K562 (cell line): ENCODE results near the gene KAT5. TPM values are rescaled to one million over a fixed set of nuclear protein-coding genes. Genes with fewer than 3 reads are reported as not detected.

Experiments used
- ATAC-seq: fragments of 200-7000 bp; cut with Tn5 transposase; 3 replicates; pipeline ENCODE4 v1.9.1; 2020; ENCODE audit warnings: moderate library complexity
- BruUV-seq: library from RNA; stranded (reverse); fragments of 400-500 nt; replicated peaks from 2 replicates; lab custom pipeline; 2021; lab: Mats Ljungman, UMichigan
- CTCF ChIA-PET: fragments of 300-600 bp; formaldehyde crosslinking; extraction: SDS; loops from one replicate; lab custom pipeline; 2021; ENCODE audit warnings: low intra/inter-chr PET ratio; lab: Yijun Ruan, JAX
- POLR2A ChIA-PET: fragments of 300-600, 350-650 bp; sonication (Branson Sonifier 250); formaldehyde crosslinking; extraction: SDS; loops from one replicate; lab custom pipeline; 2021; ENCODE audit warnings: antibody characterized with exemption, inconsistent platforms; lab: Yijun Ruan, JAX
- DNase-seq, 4 experiments: peaks; one replicate each; pipeline versions ENCODE4 v3.0.0 to v3.0.0-alpha.2; 2011 to 2018; ENCODE audit warnings: low spot score in 3 of 4, mixed read lengths in 3 of 4; ENCODE audit errors: extremely low read depth in 1 of 4
- FAIRE-seq: peaks from 2 replicates; lab custom pipeline; 2011; peaks lifted over from hg19 to GRCh38; lab: Jason Lieb, UNC
- H2AFZ ChIP-seq: 2 replicates; pipeline ENCODE4 v1.6.0; 2011; ENCODE audit warnings: low read depth, low read length, control low read depth, inconsistent platforms
- H3K27ac ChIP-seq: fragments of 200-600 bp; 3 replicates; pipeline ENCODE4 v1.8.0; 2011; ENCODE audit warnings: low read depth, mild to moderate bottlenecking, control low read depth, inconsistent platforms, low read length, moderate library complexity, mixed read lengths; ENCODE audit errors: extremely low read depth
- H3K27me3 ChIP-seq, 2 experiments: fragments of 300-600 bp in 1 of 2; 2 replicates in 1 of 2; 3 replicates in 1 of 2; pipeline versions ENCODE4 v1.6.0 to v1.8.0; 2011; ENCODE audit warnings: inconsistent platforms in 2 of 2, low read length in 2 of 2, mild to moderate bottlenecking in 1 of 2, mixed read lengths in 1 of 2, moderate library complexity in 1 of 2; ENCODE audit not compliant: control insufficient read depth in 2 of 2, insufficient read depth in 2 of 2
- H3K36me3 ChIP-seq: fragments of 300-600 bp; 3 replicates; pipeline ENCODE4 v1.8.0; 2011; ENCODE audit warnings: mild to moderate bottlenecking, low read length, inconsistent platforms; ENCODE audit not compliant: control insufficient read depth, insufficient read depth
- H3K4me1 ChIP-seq, 2 experiments: fragments of 200-600 bp in 1 of 2; replicated peaks in 1 of 2; 2 replicates in 1 of 2; 3 replicates in 1 of 2; pipeline versions ENCODE4 v1.5.1 to v1.8.0; 2011; ENCODE audit warnings: inconsistent platforms in 2 of 2, low read length in 2 of 2, mild to moderate bottlenecking in 1 of 2, mixed read lengths in 1 of 2, moderate library complexity in 1 of 2; ENCODE audit not compliant: control insufficient read depth in 2 of 2, insufficient read depth in 2 of 2
- H3K4me2 ChIP-seq: 2 replicates; pipeline ENCODE4 v1.6.1; 2011; ENCODE audit warnings: low read length, control low read depth, inconsistent platforms, mixed read lengths; ENCODE audit not compliant: insufficient read depth
- H3K4me3 ChIP-seq: fragments of 200-600 bp; sonication (generic), shearing (Covaris generic); 2 replicates; pipeline ENCODE4 v1.5.1; 2016; ENCODE audit warnings: control low read depth, inconsistent platforms
- H3K79me2 ChIP-seq: fragments of 200-600 bp; 3 replicates; pipeline ENCODE4 v1.8.0; 2011; ENCODE audit warnings: low read length, inconsistent platforms; ENCODE audit not compliant: control insufficient read depth, insufficient read depth
- H3K9ac ChIP-seq, 2 experiments: 2 replicates each; pipeline versions ENCODE4 v1.6.0 to v1.6.1; 2011; ENCODE audit warnings: low read depth in 2 of 2, low read length in 2 of 2, control low read depth in 1 of 2, inconsistent platforms in 1 of 2, mild to moderate bottlenecking in 1 of 2, mixed read lengths in 1 of 2; ENCODE audit not compliant: insufficient read depth in 1 of 2
- H3K9me1 ChIP-seq: one replicate; pipeline ENCODE4 v1.6.0; 2011; ENCODE audit warnings: inconsistent platforms, mild to moderate bottlenecking, low read length, moderate library complexity; ENCODE audit not compliant: control insufficient read depth, insufficient read depth
- H3K9me3 ChIP-seq: replicated peaks from 2 replicates; pipeline ENCODE4 v1.5.1; 2011; ENCODE audit warnings: low read depth, low read length, inconsistent platforms; ENCODE audit not compliant: control insufficient read depth, insufficient read depth
- H4K20me1 ChIP-seq: replicated peaks from 2 replicates; pipeline ENCODE4 v1.6.1; 2011; ENCODE audit warnings: low read length, inconsistent platforms, mixed read lengths; ENCODE audit not compliant: control insufficient read depth, insufficient read depth
- DPF2 ChIP-seq: fragments of 450-650 bp; IDR thresholded peaks from 2 replicates; pipeline ENCODE4 v1.6.1; 2016
- GATAD2B ChIP-seq: fragments of 450-650 bp; IDR thresholded peaks from 2 replicates; pipeline ENCODE4 v1.6.1; 2017; ENCODE audit warnings: mild to moderate bottlenecking, borderline replicate concordance
- HMG20B ChIP-seq: fragments of 250-450 bp; sonication (Bioruptor Pico); IDR thresholded peaks from 2 replicates; pipeline ENCODE4 v1.5.0; 2021; ENCODE audit warnings: mild to moderate bottlenecking
- NCOA2 ChIP-seq, 2 experiments: fragments of 450-650 bp; IDR thresholded peaks; 2 replicates each; pipeline ENCODE4 v1.6.1; 2018; ENCODE audit warnings: mild to moderate bottlenecking in 2 of 2, moderate library complexity in 1 of 2; ENCODE audit not compliant: partially characterized antibody in 2 of 2
- NELFE ChIP-seq: IDR thresholded peaks from 2 replicates; pipeline ENCODE4 v1.6.1; 2011; ENCODE audit warnings: mild to moderate bottlenecking; ENCODE audit not compliant: insufficient read depth, insufficient read length
- PTTG1 ChIP-seq: fragments of 450-650 bp; IDR thresholded peaks from 2 replicates; pipeline ENCODE4 v1.6.1; 2016; ENCODE audit warnings: low read depth, mild to moderate bottlenecking, missing genetic modification characterization, missing compliant biosample characterization
- RBM14 ChIP-seq: fragments of 200-400 bp; formaldehyde crosslinking; IDR thresholded peaks from 2 replicates; pipeline ENCODE4 v1.6.1; 2018; ENCODE audit warnings: low read depth, mild to moderate bottlenecking, low read length, moderate library complexity, borderline replicate concordance; ENCODE audit not compliant: insufficient read depth
- RBM39 ChIP-seq: fragments of 200-400 bp; formaldehyde crosslinking; optimal IDR thresholded peaks from 2 replicates; pipeline ENCODE3; 2018; ENCODE audit warnings: low read depth, low read length
- SIN3A ChIP-seq, 2 experiments: fragments of 150-350 bp in 1 of 2; IDR thresholded peaks; 2 replicates each; pipeline ENCODE4 v1.6.1; 2011 to 2016; ENCODE audit warnings: borderline replicate concordance in 2 of 2, low read depth in 2 of 2, low read length in 2 of 2, mild to moderate bottlenecking in 2 of 2, moderate library complexity in 2 of 2; ENCODE audit not compliant: control insufficient read depth in 1 of 2
- TBP ChIP-seq: optimal IDR thresholded peaks from 2 replicates; pipeline ENCODE3; 2011; ENCODE audit warnings: low read depth, low read length, improper control_type of control experiment
- ZNF785 ChIP-seq: fragments of 250-450 bp; sonication (Bioruptor Pico); IDR thresholded peaks from 2 replicates; pipeline ENCODE4 v1.4.0; 2020; ENCODE audit warnings: mild to moderate bottlenecking
- WGBS: fragments of 100-300 bp; shearing (Covaris generic); methylation state at CpG from one replicate; pipeline ENCODE4 v1.1.6; 2016; ENCODE audit warnings: low coverage, mixed read lengths; ENCODE audit not compliant: insufficient coverage; ENCODE audit errors: missing lambda C conversion rate; 5-methylcytosine and 5-hydroxymethylcytosine counted together
- in situ Hi-C: fragments of 300-500 bp; cut with MboI; formaldehyde crosslinking; loops from 4 replicates; pipeline ENCODE4 v1.15.0; 2018; ENCODE audit warnings: inconsistent platforms, mixed read lengths
- intact Hi-C: fragments of 100-400 bp; cut with micrococcal nuclease; formaldehyde crosslinking; loops from 2 replicates; pipeline ENCODE4 v1.14.2; 2022
- polyA plus RNA-seq, 8 experiments: library from polyadenylated mRNA; depleted of rRNA in 4 of 8; stranded (reverse) in 5 of 8; unstranded in 3 of 8; fragments of >200 nt; fragmentation: Nextera tagmentation in 2 of 8; fragmentation: Illumina TruSeq in 1 of 8; extraction: Ambion mirVana in 2 of 8; extraction: Trizol in 1 of 8; gene quantifications; 2 replicates each; pipeline versions ENCODE4 v1.2.1 to v1.2.3, GENCODE V29; 2011 to 2014; ENCODE audit warnings: inconsistent platforms in 1 of 8, missing spikeins in 1 of 8
- total RNA-seq, 7 experiments: library from RNA; depleted of rRNA in 6 of 7; stranded (reverse); fragments of >200 nt in 6 of 7; fragmentation: Illumina TruSeq in 2 of 7; extraction: Trizol in 2 of 7; gene quantifications; 2 replicates each; pipeline versions ENCODE4 v1.2.1 to v1.2.3, GENCODE V29; 2011 to 2021; ENCODE audit warnings: low replicate concordance in 1 of 7
- TF ChIP-seq, protein P1 (sequence below), 2 experiments: fragments of 450-650 bp; formaldehyde crosslinking in 1 of 2; IDR thresholded peaks; 2 replicates each; pipeline versions ENCODE4 v1.4.0 to v1.6.1; 2014 to 2020; ENCODE audit warnings: mild to moderate bottlenecking in 2 of 2, borderline replicate concordance in 1 of 2, low read depth in 1 of 2

KAT5 gene
- total and polyA plus RNA-seq, 9 of the 15 experiments (the other 6 are each of a cell fraction or from before 2014, with no cell fraction given): 3.6 to 76.8 (median 52.7) TPM

GRCh38 chr11:65719871-65720210, 7.8 kb downstream of the KAT5 start:
- intact Hi-C loops: no loop called here
- H3K4me2 ChIP-seq: peak overlapping the region; percentile 93
- DNase-seq: peak in 3 of 4 experiments; percentile 46 to 55 (median 53)
- H3K79me2 ChIP-seq: peaks cover 24% of the 10 kb centered on the region
- H3K4me1 ChIP-seq: peaks cover 12 to 22% of the 10 kb centered on the region in 2 experiments; a peak in 4 of 5 replicates
- no peaks in the 10 kb centered on the region for H3K9me3 ChIP-seq
- in situ Hi-C loops: loop anchor here (10.0 kb wide), 1 partner anchor 275 kb away; no protein-coding TSS in a partner anchor
- peak overlapping the region; percentile 97 for H2AFZ ChIP-seq
- peak; percentile 62 for ATAC-seq
- H3K36me3 ChIP-seq: peaks cover 48% of the 10 kb centered on the region
- no peaks in the 10 kb centered on the region for H3K27me3 ChIP-seq
- CTCF ChIA-PET: interaction anchor here (1.0 kb wide), 1 partner anchor 98 kb away, joined by 3 read pairs; no protein-coding TSS in a partner anchor
- no TSS peak for BruUV-seq
- POLR2A ChIA-PET: interaction anchor here (0.6 to 2.1 kb wide), 16 partner anchors 8 to 215 kb away, joined by 3 to 32 read pairs (median 4); partner anchors contain the start of gene KAT5
- peaks cover 15% of the 10 kb centered on the region for H4K20me1 ChIP-seq
- peak overlapping the region; percentile 64 for H3K4me3 ChIP-seq
- peak; percentile 58 for FAIRE-seq
- H3K9ac ChIP-seq: peak overlapping the region; percentile 76 to 96
- H3K9me1 ChIP-seq: peaks cover 3% of the 10 kb centered on the region
- under 1% methylated on average over 17 of the region's 17 CpGs for WGBS
- peak overlapping the region; percentile 65 for H3K27ac ChIP-seq
- TF ChIP-seq PTTG1 (tag) (no peak), SIN3A (IDR thresholded peaks at IDR 0.05; ENCODE audit: borderline replicate concordance in 2 of 2, control insufficient read depth in 1 of 2, low read depth in 2 of 2, low read length in 2 of 2) (no peak), ZNF785 (CRISPR knock-in tag) (no peak), HMG20B (CRISPR knock-in tag) (no peak), GATAD2B (no peak), DPF2 (no peak), TBP (no peak), NCOA2 (IDR thresholded peaks at IDR 0.05; ENCODE audit: partially characterized antibody in 2 of 2) (no peak), RBM39 (no peak), NELFE (no peak), RBM14 (no peak)
- TF ChIP-seq, protein P1, sequence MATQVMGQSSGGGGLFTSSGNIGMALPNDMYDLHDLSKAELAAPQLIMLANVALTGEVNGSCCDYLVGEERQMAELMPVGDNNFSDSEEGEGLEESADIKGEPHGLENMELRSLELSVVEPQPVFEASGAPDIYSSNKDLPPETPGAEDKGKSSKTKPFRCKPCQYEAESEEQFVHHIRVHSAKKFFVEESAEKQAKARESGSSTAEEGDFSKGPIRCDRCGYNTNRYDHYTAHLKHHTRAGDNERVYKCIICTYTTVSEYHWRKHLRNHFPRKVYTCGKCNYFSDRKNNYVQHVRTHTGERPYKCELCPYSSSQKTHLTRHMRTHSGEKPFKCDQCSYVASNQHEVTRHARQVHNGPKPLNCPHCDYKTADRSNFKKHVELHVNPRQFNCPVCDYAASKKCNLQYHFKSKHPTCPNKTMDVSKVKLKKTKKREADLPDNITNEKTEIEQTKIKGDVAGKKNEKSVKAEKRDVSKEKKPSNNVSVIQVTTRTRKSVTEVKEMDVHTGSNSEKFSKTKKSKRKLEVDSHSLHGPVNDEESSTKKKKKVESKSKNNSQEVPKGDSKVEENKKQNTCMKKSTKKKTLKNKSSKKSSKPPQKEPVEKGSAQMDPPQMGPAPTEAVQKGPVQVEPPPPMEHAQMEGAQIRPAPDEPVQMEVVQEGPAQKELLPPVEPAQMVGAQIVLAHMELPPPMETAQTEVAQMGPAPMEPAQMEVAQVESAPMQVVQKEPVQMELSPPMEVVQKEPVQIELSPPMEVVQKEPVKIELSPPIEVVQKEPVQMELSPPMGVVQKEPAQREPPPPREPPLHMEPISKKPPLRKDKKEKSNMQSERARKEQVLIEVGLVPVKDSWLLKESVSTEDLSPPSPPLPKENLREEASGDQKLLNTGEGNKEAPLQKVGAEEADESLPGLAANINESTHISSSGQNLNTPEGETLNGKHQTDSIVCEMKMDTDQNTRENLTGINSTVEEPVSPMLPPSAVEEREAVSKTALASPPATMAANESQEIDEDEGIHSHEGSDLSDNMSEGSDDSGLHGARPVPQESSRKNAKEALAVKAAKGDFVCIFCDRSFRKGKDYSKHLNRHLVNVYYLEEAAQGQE (IDR thresholded peaks at IDR 0.05; ENCODE audit: borderline replicate concordance): no peak
- TF ChIP-seq, protein P1 (CRISPR knock-in tag; IDR thresholded peaks at IDR 0.05; ENCODE audit: low read depth): no peak
